HG03280 (cell line): ENCODE measurements around the gene DCP2.
"Not testable (repeated sequence)": the region's sequence is repeated elsewhere in the genome, so short reads cannot be mapped to it uniquely, and the experiment has no call there.

ENCODE experiments used
- ATAC-seq: cut with Tn5 transposase; IDR thresholded peaks from one replicate; pipeline ENCODE4 v1.9.1; 2021; ENCODE audit warnings: mild to moderate bottlenecking, moderate library complexity; ENCODE audit not compliant: unreplicated experiment

Gene DCP2

GRCh38 chr5:112976432-112977309 lies at the start of gene DCP2:
DCP2 (plus strand) TSS chr5:112976798; CDS start chr5:112976934, 136 bp downstream.
- peak; percentile 99 for ATAC-seq

GRCh38 chr5:112929336-112930081 lies 47.1 kb upstream of the DCP2 start:
- ATAC-seq: peak; percentile 68

- peak; percentile 23 for ATAC-seq
These were observed 46.6 kb upstream of the DCP2 start for GRCh38 chr5:112930082-112930344.

GRCh38 chr5:112931473-112931872 lies 45.1 kb upstream of the DCP2 start:
- ATAC-seq: no peak

GRCh38 chr5:112933105-112933504 lies 43.5 kb upstream of the DCP2 start:
- ATAC-seq: no peak

GRCh38 chr5:112933651-112934365 lies 42.8 kb upstream of the DCP2 start:
- no peak for ATAC-seq

- no peak for ATAC-seq
These were observed 42.3 kb upstream of the DCP2 start for GRCh38 chr5:112934366-112934663.

GRCh38 chr5:112935675-112936074 lies 40.9 kb upstream of the DCP2 start:
- no peak for ATAC-seq

GRCh38 chr5:112938286-112938685 lies 38.3 kb upstream of the DCP2 start:
- no peak for ATAC-seq

- no peak for ATAC-seq
These were observed 35.9 kb upstream of the DCP2 start for GRCh38 chr5:112940670-112941069.

GRCh38 chr5:112948458-112948857 lies 28.1 kb upstream of the DCP2 start:
- no peak for ATAC-seq

GRCh38 chr5:112951124-112951702 lies 25.4 kb upstream of the DCP2 start:
- ATAC-seq: peak; percentile 95

- ATAC-seq: no peak
These were observed 20.0 kb upstream of the DCP2 start for GRCh38 chr5:112956606-112957005.

GRCh38 chr5:112957036-112957808 lies 19.4 kb upstream of the DCP2 start:
- ATAC-seq: no peak

GRCh38 chr5:112958093-112959088 lies 18.2 kb upstream of the DCP2 start:
- ATAC-seq: peak; percentile 80

- not testable (repeated sequence) for ATAC-seq
These were observed 16.7 kb upstream of the DCP2 start for GRCh38 chr5:112959872-112960271.

- ATAC-seq: no peak
These were observed 16.3 kb upstream of the DCP2 start for GRCh38 chr5:112960315-112960714.

- no peak for ATAC-seq
These were observed 15.6 kb upstream of the DCP2 start for GRCh38 chr5:112960863-112961504.

- not testable (repeated sequence) for ATAC-seq
These were observed 13.2 kb upstream of the DCP2 start for GRCh38 chr5:112963374-112963733.
